GM21717 (cell line): ENCODE measurements around the gene SLC16A3.
"Not testable (repeated sequence)": the region's sequence is repeated elsewhere in the genome, so short reads cannot be mapped to it uniquely, and the experiment has no call there.

ENCODE experiments used
- ATAC-seq: cut with Tn5 transposase; IDR thresholded peaks from one replicate; pipeline ENCODE4 v1.9.1; 2021; ENCODE audit warnings: mild to moderate bottlenecking, moderate library complexity; ENCODE audit not compliant: unreplicated experiment

Gene SLC16A3

GRCh38 chr17:82203920-82204319, 24.9 kb upstream of the SLC16A3 start:
- ATAC-seq = no peak

GRCh38 chr17:82204831-82205719, 23.8 kb upstream of the SLC16A3 start:
- ATAC-seq = no peak

- ATAC-seq = no peak
Measured at GRCh38 chr17:82205720-82206508, 22.9 kb upstream of the SLC16A3 start.

- not testable (repeated sequence) for ATAC-seq
Measured at GRCh38 chr17:82210655-82211054, 18.2 kb upstream of the SLC16A3 start.

GRCh38 chr17:82212331-82213250, 16.3 kb upstream of the SLC16A3 start, which contains the start of gene CCDC57:
Gene CCDC57 (minus strand): TSS chr17:82212842. CDS start chr17:82201944, 10,898 bp downstream.
- peak; percentile 51 for ATAC-seq

- ATAC-seq = peak; percentile 5
Measured at GRCh38 chr17:82213251-82214011, 15.4 kb upstream of the SLC16A3 start.

GRCh38 chr17:82214012-82214628, 14.7 kb upstream of the SLC16A3 start:
- ATAC-seq = no peak

- ATAC-seq = no peak
Measured at GRCh38 chr17:82215095-82215971, 13.5 kb upstream of the SLC16A3 start.

GRCh38 chr17:82215972-82216300, 12.9 kb upstream of the SLC16A3 start:
- ATAC-seq = no peak

- peak; percentile 32 for ATAC-seq
Measured at GRCh38 chr17:82216301-82217119, 12.3 kb upstream of the SLC16A3 start.

GRCh38 chr17:82217120-82217529, 11.7 kb upstream of the SLC16A3 start:
- ATAC-seq = no peak

- ATAC-seq = no peak
Measured at GRCh38 chr17:82217530-82218204, 11.2 kb upstream of the SLC16A3 start.

GRCh38 chr17:82218349-82219075, 10.3 kb upstream of the SLC16A3 start:
- ATAC-seq = no peak

GRCh38 chr17:82219083-82219482, 9.8 kb upstream of the SLC16A3 start:
- ATAC-seq = no peak

GRCh38 chr17:82219753-82220709, 8.8 kb upstream of the SLC16A3 start:
- ATAC-seq = no peak
